A549 treated with DMSO at 1 μM for 4 hours (cell line): ENCODE data around the gene CARD9. TPM values are rescaled to one million over a fixed set of nuclear protein-coding genes. Genes with fewer than 3 reads are reported as not detected.

ENCODE experiments used
- total RNA-seq: library from RNA; stranded (reverse); fragments of 200-300 nt; extraction: Qiagen RNA extraction; gene quantifications from 5 replicates; pipeline ENCODE4 v1.2.3, GENCODE V29; 2022; ENCODE audit warnings: low read depth

Gene CARD9
- 0.64 to 2.6 TPM (median 1.1 TPM) in 5 replicates for total RNA-seq

GRCh38 chr9:136373300-136374182 is at the start of gene CARD9:
Gene CARD9 (minus strand): TSS chr9:136373669. CDS start chr9:136372078, 1,591 bp downstream.

GRCh38 chr9:136410500-136411287 is 37.2 kb upstream of the CARD9 start, which contains the start of the genes ENTR1 and PMPCA:
Gene ENTR1 (minus strand): TSS chr9:136410614. CDS start chr9:136410397, 217 bp downstream.
Gene PMPCA (plus strand): TSS chr9:136410658. CDS start chr9:136410669, 11 bp downstream.

GRCh38 chr9:136400038-136400834 is 26.8 kb upstream of the CARD9 start, which contains the start of gene SNAPC4:
Gene SNAPC4 (minus strand): TSS chr9:136400170. CDS start chr9:136398428, 1,742 bp downstream.

GRCh38 chr9:136363106-136363948 is 10.1 kb downstream of the CARD9 start, which contains the start of gene DNLZ:
Gene DNLZ (minus strand): TSS chr9:136363744. CDS start chr9:136363714, 30 bp downstream.

GRCh38 chr9:136327304-136327974 is 46.0 kb downstream of the CARD9 start, which contains the start of gene GPSM1:
Gene GPSM1 (plus strand): TSS chr9:136327539. CDS start chr9:136327696, 157 bp downstream.

Other genes with a start within 250 kb of the CARD9 start
- gene LHX3, start 168.5 kb downstream of the CARD9 start, total RNA-seq: 0.05 to 0.13 TPM (median 0.09 TPM) in 5 replicates
- gene QSOX2, start 127.9 kb downstream of the CARD9 start, total RNA-seq: 25.7 to 31.0 TPM (median 29.4 TPM) in 5 replicates
- gene CCDC187, start 69.6 kb downstream of the CARD9 start, total RNA-seq: 0.01 TPM in 1 of 5 replicates, not detected in the others
- 8.4 to 12.4 TPM (median 10.7 TPM) in 5 replicates for gene GPSM1, start 46.1 kb downstream of the CARD9 start, total RNA-seq
- gene DNLZ, start 9.9 kb downstream of the CARD9 start, total RNA-seq: 19.0 to 36.9 TPM (median 31.0 TPM) in 5 replicates
- 11.7 to 14.7 TPM (median 12.9 TPM) in 5 replicates for gene SNAPC4, start 26.5 kb upstream of the CARD9 start, total RNA-seq
- gene ENTR1, start 36.9 kb upstream of the CARD9 start, total RNA-seq: 65.0 to 82.7 TPM (median 79.3 TPM) in 5 replicates
- gene PMPCA, start 37.0 kb upstream of the CARD9 start, total RNA-seq: 77.4 to 96.9 TPM (median 81.7 TPM) in 5 replicates
- 12.1 to 20.4 TPM (median 17.7 TPM) in 5 replicates for gene INPP5E, start 66.2 kb upstream of the CARD9 start, total RNA-seq
- 54.9 to 67.9 TPM (median 64.7 TPM) in 5 replicates for gene SEC16A, start 109.4 kb upstream of the CARD9 start, total RNA-seq
- 9.7 to 13.2 TPM (median 11.3 TPM) in 5 replicates for gene NOTCH1, start 172.4 kb upstream of the CARD9 start, total RNA-seq